ENCODE data around the gene TLE3. TPM values are rescaled to one million over a fixed set of nuclear protein-coding genes. Genes with fewer than 3 reads are reported as not detected.

Gene TLE3
- total RNA-seq, 1 donor from 2014 or later: 89.2 TPM

- H3K4me1 Mint-ChIP-seq (ENCODE audit: low read depth, unreplicated experiment): peaks cover 8% of the 10 kb centered on the region
- no peak overlapping the region for H3K27ac Mint-ChIP-seq (ENCODE audit: unreplicated experiment)
- no peak overlapping the region for H3K4me3 Mint-ChIP-seq (ENCODE audit: unreplicated experiment)
- no peak for DNase-seq
- no peak for TF ChIP-seq CTCF (IDR thresholded peaks at IDR 0.05; ENCODE audit: partially characterized antibody, unreplicated experiment)
- H3K36me3 Mint-ChIP-seq (ENCODE audit: unreplicated experiment): no peaks in the 10 kb centered on the region
- peaks cover 5% of the 10 kb centered on the region for H3K9me3 Mint-ChIP-seq (ENCODE audit: unreplicated experiment)
- peaks cover 1% of the 10 kb centered on the region for H3K27me3 Mint-ChIP-seq (ENCODE audit: unreplicated experiment)
Observed at GRCh38 chr15:70001859-70002258, 95.9 kb downstream of the TLE3 start.

GRCh38 chr15:69999392-70000085 lies 98.2 kb downstream of the TLE3 start:
- Mint-ChIP-seq H3K36me3 (ENCODE audit: unreplicated experiment) (no peaks in the 10 kb centered on the region), H3K4me3 (ENCODE audit: unreplicated experiment) (no peak overlapping the region), H3K4me1 (ENCODE audit: low read depth, unreplicated experiment) (peaks cover 14% of the 10 kb centered on the region), H3K27ac (ENCODE audit: unreplicated experiment) (no peak overlapping the region), H3K9me3 (ENCODE audit: unreplicated experiment) (peaks cover 2% of the 10 kb centered on the region), H3K27me3 (ENCODE audit: unreplicated experiment) (peaks cover 1% of the 10 kb centered on the region)
- DNase-seq: no peak
- no peak for TF ChIP-seq CTCF (IDR thresholded peaks at IDR 0.05; ENCODE audit: partially characterized antibody, unreplicated experiment)

GRCh38 chr15:69998541-69999391 lies 99.0 kb downstream of the TLE3 start:
- H3K4me3 Mint-ChIP-seq (ENCODE audit: unreplicated experiment): no peak overlapping the region
- DNase-seq: no peak
- peaks cover 1% of the 10 kb centered on the region for H3K27me3 Mint-ChIP-seq (ENCODE audit: unreplicated experiment)
- peaks cover 14% of the 10 kb centered on the region for H3K4me1 Mint-ChIP-seq (ENCODE audit: low read depth, unreplicated experiment)
- peaks cover 2% of the 10 kb centered on the region for H3K9me3 Mint-ChIP-seq (ENCODE audit: unreplicated experiment)
- no peak for TF ChIP-seq CTCF (IDR thresholded peaks at IDR 0.05; ENCODE audit: partially characterized antibody, unreplicated experiment)
- H3K27ac Mint-ChIP-seq (ENCODE audit: unreplicated experiment): no peak overlapping the region
- no peaks in the 10 kb centered on the region for H3K36me3 Mint-ChIP-seq (ENCODE audit: unreplicated experiment)

- peaks cover 14% of the 10 kb centered on the region for H3K4me1 Mint-ChIP-seq (ENCODE audit: low read depth, unreplicated experiment)
- no peak overlapping the region for H3K27ac Mint-ChIP-seq (ENCODE audit: unreplicated experiment)
- peaks cover 1% of the 10 kb centered on the region for H3K27me3 Mint-ChIP-seq (ENCODE audit: unreplicated experiment)
Observed at GRCh38 chr15:69997813-69998212, 99.9 kb downstream of the TLE3 start.

More at GRCh38 chr15:69997813-69998212, 99.9 kb downstream of the TLE3 start:
- Mint-ChIP-seq H3K9me3 (ENCODE audit: unreplicated experiment) (peaks cover 2% of the 10 kb centered on the region), H3K4me3 (ENCODE audit: unreplicated experiment) (no peak overlapping the region), H3K36me3 (ENCODE audit: unreplicated experiment) (no peaks in the 10 kb centered on the region)
- TF ChIP-seq CTCF (IDR thresholded peaks at IDR 0.05; ENCODE audit: partially characterized antibody, unreplicated experiment): no peak
- DNase-seq: no peak

Small RNAs within 50 kb of the gene (microRNA-seq; reads per million reads assigned to microRNA genes)
- 924 reads per million, percentile 89 among the genes with 10 or more reads in this experiment for gene MIR629 (ENCODE audit: unreplicated experiment)
